HG02943 (cell line): ENCODE measurements around the gene MOB3B.

Experiments
- ATAC-seq: cut with Tn5 transposase; IDR thresholded peaks from one replicate; pipeline ENCODE4 v1.9.1; 2021; ENCODE audit warnings: mild to moderate bottlenecking, low read depth, moderate library complexity; ENCODE audit not compliant: unreplicated experiment

Gene MOB3B

DNA sequence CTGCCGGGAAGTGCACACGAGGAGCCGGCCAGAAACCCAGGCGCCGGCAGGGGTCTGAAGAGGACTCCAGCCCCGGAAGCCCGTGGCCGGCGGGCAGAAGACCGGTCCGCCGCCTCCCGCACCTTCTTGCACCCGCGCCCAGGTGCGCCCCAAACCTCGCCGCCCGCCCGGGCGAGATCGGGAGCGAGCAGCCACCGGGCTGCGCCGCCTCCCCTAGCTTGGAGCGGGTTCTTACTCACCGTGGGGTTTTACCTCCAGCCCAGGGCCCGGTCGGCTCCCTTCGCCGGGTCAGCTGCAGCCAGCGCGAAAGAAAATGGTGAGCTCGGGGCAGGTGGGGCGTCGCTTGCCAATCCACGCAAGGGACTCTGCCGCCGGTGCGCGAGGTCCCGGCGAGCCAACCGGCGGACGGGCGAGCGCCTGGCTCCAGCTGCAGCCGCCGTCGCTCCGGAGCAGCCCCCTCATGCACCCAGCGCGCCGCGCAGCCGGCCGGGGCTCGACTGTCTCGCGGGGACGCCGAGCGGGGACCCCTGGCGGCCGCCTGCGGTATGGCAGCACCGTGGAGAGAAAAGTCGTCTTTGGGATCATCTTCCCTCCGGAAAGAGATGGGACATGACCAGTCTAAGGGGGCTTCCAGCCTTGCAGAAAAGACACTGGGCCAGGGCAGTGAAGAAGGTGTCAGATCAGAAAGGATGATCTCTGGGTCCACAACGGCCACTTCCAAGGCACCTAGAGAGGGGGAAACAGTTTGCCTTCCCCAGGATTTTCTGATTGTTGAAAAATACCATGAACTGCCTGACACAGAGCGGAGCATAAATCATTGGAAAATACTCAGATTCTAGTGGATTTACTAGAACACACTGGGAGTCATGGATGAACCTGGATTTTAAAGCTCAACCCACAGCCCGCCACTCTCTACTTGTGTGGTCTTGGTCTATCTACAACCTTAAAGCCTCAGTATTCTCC is at the start of gene MOB3B:
Gene MOB3B (minus strand): TSS at position 499 of the 963 bp plus-strand sequence. CDS start 74,264 bp downstream, outside the sequence.
- ATAC-seq: peak; percentile 77

DNA sequence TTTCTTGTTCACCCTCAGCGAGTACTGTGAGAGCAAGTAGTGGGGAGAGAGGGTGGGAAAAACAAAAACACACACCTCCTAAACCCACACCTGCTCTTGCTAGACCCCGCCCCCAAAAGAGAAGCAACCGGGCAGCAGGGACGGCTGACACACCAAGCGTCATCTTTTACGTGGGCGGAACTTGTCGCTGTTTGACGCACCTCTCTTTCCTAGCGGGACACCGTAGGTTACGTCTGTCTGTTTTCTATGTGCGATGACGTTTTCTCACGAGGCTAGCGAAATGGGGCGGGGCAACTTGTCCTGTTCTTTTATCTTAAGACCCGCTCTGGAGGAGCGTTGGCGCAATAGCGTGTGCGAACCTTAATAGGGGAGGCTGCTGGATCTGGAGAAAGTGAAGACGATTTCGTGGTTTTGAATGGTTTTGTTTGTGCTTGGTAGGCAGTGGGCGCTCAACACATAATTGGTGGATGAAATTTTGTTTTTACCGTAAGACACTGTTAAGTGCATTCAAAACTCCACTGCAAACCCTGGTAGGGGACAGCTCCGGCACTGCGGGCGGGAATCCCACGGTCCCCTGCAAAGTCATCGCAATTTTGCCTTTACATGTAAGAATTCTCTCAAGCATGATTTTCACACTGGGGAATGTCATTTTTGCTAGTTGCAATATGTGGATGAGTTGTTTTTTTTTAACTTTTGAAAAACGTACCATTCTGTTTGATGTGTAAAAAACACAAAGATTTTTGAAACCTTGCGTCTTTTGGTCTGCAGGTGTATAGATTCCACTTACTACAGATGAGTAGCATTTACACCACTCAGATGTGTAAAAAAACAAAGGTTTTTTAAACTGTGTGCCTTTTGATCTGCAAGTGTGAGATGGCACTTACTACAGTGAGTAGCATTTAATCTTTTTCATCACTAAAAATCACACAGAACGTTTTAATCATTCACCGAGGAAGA is 44.3 kb upstream of the MOB3B start:
- ATAC-seq: peak; percentile 94

DNA sequence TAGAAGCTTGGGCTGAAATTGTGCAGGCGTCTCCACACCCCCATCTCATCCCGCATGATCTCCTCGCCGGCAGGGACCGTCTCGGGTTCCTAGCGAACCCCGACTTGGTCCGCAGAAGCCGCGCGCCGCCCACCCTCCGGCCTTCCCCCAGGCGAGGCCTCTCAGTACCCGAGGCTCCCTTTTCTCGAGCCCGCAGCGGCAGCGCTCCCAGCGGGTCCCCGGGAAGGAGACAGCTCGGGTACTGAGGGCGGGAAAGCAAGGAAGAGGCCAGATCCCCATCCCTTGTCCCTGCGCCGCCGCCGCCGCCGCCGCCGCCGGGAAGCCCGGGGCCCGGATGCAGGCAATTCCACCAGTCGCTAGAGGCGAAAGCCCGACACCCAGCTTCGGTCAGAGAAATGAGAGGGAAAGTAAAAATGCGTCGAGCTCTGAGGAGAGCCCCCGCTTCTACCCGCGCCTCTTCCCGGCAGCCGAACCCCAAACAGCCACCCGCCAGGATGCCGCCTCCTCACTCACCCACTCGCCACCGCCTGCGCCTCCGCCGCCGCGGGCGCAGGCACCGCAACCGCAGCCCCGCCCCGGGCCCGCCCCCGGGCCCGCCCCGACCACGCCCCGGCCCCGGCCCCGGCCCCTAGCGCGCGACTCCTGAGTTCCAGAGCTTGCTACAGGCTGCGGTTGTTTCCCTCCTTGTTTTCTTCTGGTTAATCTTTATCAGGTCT is 43.5 kb upstream of the MOB3B start, which contains the start of gene C9orf72:
Gene C9orf72 (minus strand): TSS at position 564 of the 716 bp plus-strand sequence. CDS start 6,361 bp downstream, outside the sequence.
- peak; percentile 67 for ATAC-seq

DNA sequence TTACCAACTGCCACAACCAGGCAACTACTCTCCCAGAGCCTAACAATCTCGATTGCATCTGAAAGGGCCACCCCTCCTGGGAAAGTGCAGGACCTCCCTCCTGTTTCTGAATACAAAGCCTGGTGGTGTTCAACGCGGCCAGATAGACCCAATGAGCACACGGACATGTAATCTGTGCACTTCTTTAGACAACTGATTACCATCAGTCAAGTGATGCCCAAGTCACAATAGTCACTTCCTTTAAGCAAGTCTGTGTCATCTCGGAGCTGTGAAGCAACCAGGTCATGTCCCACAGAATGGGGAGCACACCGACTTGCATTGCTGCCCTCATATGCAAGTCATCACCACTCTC is 42.9 kb upstream of the MOB3B start:
- peak; percentile 32 for ATAC-seq

DNA sequence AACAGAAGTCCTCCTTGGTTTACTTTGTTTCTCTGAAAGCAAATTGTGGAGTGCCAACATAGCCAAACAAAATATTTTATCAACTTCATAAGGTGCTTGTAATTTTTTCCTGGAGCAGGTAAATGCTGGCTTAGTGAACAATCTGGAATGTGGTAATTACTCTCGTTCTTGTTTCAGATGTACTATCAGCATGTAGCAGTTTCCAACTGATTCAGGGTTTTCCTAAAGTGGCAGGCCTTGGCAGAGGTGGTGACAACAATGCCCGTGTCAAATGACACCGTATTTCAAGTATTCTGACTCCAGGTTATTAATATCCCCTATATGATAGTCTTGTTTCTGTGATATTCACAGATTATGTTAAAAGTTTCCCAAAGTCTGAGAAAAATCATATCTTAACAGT is 42.4 kb upstream of the MOB3B start:
- no peak for ATAC-seq

DNA sequence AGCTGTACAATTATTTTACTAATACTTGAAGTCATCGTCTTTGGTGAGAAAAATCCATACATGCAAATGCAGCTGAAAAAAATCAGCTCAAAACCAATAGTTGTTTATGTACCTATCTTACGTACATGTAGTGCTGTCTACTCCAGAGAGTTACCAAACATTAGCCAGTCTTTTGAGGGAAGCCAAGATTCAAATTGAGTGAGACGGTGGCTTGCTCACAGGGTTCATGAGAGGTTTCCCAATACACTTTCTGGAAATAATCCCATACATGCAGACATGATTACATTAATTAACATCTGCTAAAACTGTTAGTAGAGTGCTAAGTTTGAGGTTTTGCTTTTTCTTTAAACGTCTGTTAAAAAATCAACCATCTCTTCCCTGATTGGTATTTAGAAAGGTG is 41.4 kb upstream of the MOB3B start:
- no peak for ATAC-seq

DNA sequence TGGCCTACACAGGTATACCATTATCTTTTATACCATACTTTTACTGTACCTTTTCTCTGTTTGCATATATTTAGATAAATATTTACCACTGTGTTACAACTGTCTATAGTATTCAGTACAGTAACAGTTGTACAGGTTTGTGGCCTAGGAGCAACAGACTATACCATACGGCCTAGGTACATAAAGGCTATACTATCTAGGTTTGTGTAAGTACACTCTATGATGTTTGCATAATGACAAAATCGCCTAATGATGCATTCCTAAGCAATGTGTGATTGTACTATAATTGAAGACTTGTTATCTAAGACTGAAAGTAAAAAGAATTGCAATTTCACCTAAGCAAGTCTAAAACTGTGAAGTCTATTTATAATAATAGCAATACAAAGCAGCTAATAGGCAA is 39.8 kb upstream of the MOB3B start:
- ATAC-seq: no peak

DNA sequence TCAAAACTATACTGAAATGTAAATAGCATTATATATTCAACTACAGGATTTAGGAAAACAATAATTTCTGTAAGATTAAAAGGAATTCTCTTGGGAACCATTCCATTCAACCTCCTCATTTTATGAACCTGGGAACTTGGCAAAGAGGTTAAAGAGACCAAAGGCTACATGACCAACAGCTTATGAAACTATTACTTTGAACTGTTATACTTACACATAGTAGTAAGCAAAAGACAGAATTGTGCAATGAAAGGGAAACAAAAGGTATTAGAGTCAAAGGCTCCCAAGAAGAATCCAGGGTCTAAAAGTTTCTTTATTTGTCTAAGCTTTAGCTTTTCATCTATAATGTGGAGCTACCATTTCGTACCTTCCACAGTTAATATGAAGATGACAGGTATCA is 36.5 kb upstream of the MOB3B start:
- ATAC-seq: no peak

DNA sequence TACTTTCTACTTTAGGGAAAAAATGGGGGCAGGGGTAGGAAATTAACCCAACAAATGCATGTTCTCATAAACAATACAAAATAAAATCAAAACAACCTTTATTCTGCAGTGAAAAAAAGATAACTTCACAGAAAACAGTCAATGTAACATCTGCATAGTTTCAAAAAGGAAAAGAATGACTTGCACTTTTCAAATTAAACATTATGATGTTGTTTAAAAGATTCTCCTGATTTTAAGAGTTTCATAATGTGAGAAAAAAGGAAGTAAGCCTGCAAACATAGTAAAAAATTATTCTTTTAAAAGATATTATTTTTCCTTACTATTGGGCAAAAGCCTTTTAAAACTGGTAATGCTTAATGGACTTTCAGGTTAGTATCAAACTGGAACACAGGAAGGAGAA is 36.1 kb upstream of the MOB3B start:
- no peak for ATAC-seq

DNA sequence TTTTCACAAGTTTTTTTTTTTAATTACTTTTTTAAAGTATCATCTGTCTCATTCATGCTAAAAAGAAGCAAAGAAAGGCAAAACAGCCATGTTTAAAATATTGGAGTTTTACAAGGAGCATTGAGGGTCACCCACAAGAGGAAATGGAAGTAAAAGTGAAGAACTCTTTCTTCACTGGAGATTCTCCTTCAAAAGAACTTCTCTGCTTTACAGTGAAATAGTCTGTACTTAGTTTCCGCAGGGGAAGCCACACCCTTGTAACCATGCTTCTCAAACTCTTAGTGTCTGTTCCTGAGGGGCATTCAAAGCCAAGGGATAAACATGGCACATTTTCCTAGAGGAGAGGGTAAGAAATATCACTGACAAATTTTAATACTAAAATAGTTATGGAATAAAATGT is 35.1 kb upstream of the MOB3B start:
- ATAC-seq: no peak

DNA sequence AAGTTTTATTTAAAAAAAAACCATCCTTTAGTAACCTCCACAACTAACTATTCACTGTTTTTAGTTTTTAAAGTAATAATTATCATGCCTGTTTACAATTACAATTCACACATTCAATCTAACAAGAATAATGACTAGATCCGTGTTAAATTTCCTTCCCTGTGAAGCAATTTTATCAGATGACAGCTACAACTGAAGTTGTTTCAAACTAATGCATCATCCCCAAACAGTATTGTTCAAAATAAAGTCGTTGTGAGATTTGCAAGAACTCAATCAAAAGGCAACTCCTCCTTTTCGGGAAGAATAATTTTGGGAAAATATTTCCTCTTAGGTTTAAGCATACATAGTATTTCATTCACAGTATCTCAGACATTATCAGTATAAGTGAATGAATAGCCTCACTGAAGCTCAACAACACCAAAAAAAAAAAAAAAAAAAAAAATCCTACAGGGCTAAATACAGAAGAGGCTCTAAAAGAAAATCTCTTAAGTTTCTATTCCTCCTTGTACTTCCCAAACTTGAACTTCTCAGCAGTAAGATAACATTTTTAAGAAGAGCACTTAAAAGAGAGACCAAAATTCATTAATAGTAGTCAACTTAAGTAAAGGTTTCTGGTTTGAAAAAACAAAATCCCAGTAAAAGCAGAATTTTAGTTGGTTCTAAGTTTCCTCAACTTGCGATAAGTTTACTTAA is 34.3 kb upstream of the MOB3B start:
- no peak for ATAC-seq

DNA sequence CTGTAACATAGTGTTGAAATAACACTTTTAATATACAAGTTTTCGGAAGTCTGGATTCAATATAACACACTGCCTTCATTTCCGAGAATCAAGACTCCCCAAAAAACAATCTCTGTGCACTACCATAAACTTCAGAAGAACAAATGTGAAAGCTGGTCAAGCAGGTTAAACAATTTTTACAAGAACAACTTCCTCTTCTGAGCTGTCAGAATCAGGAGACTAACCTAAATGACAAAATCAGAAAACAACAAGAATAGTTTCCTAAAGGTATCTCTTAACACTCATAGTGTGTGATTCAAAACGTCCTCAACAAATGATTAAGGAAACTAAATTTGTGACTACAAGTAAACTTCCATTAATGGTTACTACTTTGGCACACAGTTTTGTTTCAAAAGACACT is 32.1 kb upstream of the MOB3B start:
- ATAC-seq: no peak

DNA sequence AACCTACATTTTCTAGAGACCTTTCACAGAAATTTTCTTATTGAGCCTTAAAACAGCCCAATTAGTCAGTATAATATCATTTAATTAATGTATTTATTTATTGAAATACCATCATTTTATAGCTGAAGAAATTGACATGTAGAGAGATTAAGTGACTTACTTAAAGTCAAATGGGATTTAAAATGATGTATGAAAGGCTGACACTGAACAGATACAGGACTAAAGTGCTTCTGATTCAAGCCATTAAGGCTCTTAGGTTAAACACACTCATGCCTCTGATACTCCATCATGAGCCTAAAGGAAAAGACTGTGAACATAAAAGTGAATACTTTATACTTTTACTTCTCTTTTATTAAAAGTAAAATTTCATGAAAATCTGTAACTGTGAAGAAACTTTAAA is 30.8 kb upstream of the MOB3B start:
- ATAC-seq: no peak

DNA sequence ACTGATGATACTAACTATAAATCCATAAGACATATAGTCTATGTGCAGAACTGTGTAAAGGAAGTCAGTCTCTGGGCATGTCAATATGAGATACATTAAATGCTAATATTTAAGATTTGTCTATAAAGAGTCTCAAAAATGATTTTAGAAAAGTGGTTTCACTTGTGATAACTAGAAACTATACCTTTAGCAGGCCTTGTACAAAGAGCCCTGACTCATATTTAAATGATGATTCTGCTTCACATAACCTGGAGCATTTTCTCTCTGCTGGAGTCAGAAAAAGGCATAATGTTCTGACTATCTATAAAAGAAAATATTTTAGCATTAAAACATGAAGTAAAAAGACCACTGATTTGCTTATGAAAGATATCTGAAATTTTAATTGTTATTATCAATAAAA is 28.7 kb upstream of the MOB3B start:
- no peak for ATAC-seq

DNA sequence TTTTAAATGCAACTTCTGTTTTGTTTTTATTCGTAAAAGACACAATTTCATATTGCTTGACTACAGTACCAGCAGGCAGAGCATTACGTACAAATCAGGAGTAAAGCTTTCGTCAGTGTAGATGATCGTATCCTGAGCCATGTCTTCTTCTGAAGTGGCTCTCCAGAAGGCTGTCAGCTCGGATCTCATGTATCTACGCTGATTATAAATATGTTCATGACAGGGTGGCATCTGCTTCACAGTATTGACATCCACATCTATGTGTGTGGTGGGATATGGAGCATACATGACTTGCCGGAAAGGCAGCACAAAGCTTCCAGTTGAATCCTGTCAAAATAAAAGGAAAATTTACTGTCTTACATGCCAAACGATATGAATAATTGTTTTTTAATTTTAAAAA is 26.9 kb upstream of the MOB3B start:
- ATAC-seq: no peak

DNA sequence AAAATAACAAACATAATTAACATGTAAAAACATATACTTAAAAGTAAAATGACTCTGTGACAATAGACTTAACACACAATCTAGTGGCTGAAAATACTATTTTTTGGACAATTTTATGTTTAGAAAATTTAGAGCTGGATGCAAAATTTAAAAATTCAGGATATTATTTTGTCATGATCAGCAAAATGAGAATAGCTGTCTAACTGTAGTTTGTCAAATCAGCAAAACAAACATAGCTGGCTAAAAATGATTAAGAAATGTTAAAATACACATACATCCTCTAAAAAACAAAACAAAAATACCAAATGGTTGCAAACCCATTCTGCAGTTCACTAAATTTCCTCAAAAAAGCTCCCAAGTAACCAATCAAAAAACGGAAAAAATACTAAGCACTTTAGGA is 25.1 kb upstream of the MOB3B start:
- ATAC-seq: no peak

DNA sequence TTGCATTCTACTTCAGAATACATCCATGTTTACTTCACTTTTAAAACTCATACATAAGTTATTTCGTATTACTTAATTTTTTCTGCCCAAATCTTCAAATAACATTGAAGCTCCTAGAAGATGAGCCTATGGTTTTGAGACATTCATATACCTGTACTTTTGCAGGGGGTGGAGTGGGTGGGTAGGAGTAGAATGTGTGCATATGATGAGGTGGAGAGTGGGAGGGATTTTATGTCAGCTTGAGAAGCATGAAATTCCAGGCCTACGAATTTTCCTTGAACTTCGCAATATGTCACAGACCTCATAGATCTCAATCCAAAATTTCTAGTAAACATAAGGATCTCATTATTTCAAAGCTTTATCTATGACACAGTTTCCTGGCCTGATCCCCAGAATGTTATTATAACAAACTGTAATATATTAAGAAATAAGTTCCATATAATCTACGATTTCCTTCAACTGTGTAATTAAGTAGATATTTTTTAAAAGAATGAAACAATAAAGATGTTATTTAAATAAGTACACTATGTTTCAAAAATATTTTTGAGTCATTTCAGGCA is 19.7 kb upstream of the MOB3B start:
- ATAC-seq: no peak

DNA sequence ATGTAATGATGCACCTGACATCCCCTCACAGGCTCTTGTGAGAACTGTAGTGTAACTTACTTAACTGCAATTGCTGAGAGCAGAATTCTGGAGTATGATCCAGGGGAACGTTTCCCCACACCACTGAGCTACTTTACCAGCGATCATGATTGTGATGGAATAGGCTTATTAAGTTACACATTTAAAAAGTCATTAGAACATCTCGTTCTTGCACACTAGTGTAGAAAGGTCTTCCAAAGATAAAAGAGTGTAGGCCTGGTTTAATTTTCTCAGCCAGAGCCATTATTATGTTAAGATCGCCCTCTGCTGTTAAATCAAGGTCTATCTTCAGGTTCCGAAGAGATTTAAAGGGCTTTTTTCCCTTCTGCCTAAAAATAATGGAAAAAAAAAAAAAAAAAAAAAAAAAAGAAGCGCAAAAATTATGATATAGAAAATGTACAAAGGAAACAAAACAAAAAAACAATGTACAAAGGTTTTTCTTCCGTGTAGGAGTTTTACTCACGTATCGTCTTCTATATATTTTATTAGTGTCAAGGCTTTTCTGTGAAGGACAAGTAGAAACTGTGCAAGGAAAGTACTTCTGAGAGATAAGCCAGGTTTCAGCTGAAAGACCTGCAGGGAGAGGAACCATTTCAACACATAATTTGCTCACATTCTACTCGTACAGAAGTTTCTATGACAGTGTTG is 18.6 kb upstream of the MOB3B start:
- ATAC-seq: no peak

DNA sequence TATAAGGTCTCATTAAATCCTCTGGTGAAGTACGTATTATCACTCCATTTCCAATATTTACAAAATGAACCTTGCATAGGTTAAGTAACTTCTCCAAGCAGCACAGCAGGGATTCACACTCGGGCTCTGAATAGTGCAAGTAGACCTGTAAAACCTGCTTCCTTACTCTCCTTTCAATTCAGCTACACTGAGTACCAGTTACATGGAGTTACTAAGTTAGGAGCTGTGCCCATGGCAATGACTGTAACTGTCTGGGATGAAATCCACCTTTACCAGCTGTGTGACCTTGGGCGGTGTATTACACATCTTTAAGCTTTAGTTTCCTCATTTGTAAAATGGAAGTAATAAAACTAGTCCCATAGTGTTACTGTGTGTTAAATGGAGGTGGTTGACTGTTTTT is 15.9 kb upstream of the MOB3B start:
- ATAC-seq: no peak
